ENCODE data around the gene AMFR. TPM values are rescaled to one million over a fixed set of nuclear protein-coding genes. Genes with fewer than 3 reads are reported as not detected.
A peak's percentile ranks its signal among the peaks of the same experiment; 100 is the strongest.

The AMFR gene
- total RNA-seq, 1 experiment from 2014 or later, result 25.6 TPM

GRCh38 chr16:56371660-56371937 lies 53.7 kb downstream of the AMFR start:
- Histone ChIP-seq H4K91ac (ENCODE audit: insufficient read length, low read depth, low read length) (peak overlapping the region; percentile 57), H2AK5ac (ENCODE audit: insufficient read length, low read length) (no peak overlapping the region), H3K79me1 (ENCODE audit: insufficient read depth, low read depth, low read length, poor library complexity, severe bottlenecking) (no peaks in the 10 kb centered on the region), H3K23ac (ENCODE audit: insufficient read length, low read depth, low read length) (no peak overlapping the region), H3K9me3 (ENCODE audit: control insufficient read depth, low read depth, low read length) (no peaks in the 10 kb centered on the region), H3K79me2 (ENCODE audit: insufficient read depth, low read length) (no peaks in the 10 kb centered on the region), H2BK12ac (ENCODE audit: insufficient read length, low read depth, low read length) (no peak overlapping the region), H2AFZ (ENCODE audit: low read length) (no peak overlapping the region), H2BK15ac (ENCODE audit: low read depth, low read length) (no peak overlapping the region), H3K9ac (ENCODE audit: extremely low read depth, insufficient read length, low read length) (no peak overlapping the region), H2BK20ac (ENCODE audit: low read depth, low read length, poor library complexity, severe bottlenecking) (no peak overlapping the region), H3K27me3 (ENCODE audit: insufficient read depth, low read length) (no peaks in the 10 kb centered on the region), H3K27ac (ENCODE audit: insufficient read length, low read depth, low read length) (no peak overlapping the region), H4K20me1 (ENCODE audit: control insufficient read depth, insufficient read depth, insufficient read length) (no peaks in the 10 kb centered on the region), H3T11ph (ENCODE audit: low read length) (no peak overlapping the region), H3K14ac (ENCODE audit: insufficient read depth, low read length) (no peak overlapping the region), H3K23me2 (ENCODE audit: insufficient read length, low read depth, low read length, poor library complexity, severe bottlenecking) (no peaks in the 10 kb centered on the region), H3K4me2 (ENCODE audit: insufficient read depth, insufficient read length, low read length) (no peak overlapping the region), H4K8ac (replicated peaks; ENCODE audit: insufficient read length, low read depth, low read length) (no peak overlapping the region), H4K5ac (ENCODE audit: insufficient read length, low read depth, low read length) (no peak overlapping the region), H3K4me1 (ENCODE audit: insufficient read depth, low read length) (no peaks in the 10 kb centered on the region), H3K18ac (ENCODE audit: insufficient read length, low read depth, low read length) (no peak overlapping the region), H2BK5ac (ENCODE audit: insufficient read length, low read length) (no peak overlapping the region), H3K4ac (ENCODE audit: low read depth, low read length) (no peak overlapping the region), H3K56ac (ENCODE audit: insufficient read length, low read depth, low read length) (no peak overlapping the region), H2BK120ac (ENCODE audit: low read depth, low read length, poor library complexity, severe bottlenecking) (no peak overlapping the region)
- no CpG with 5 or more reads among the region's 1 CpG for WGBS (ENCODE audit: extremely low coverage, insufficient read length, low lambda C conversion rate)
- no peak overlapping the region for H3K4me3 Mint-ChIP-seq
- no peak for DNase-seq
- H3K27ac Mint-ChIP-seq, result no peak overlapping the region
- H3K36me3 Mint-ChIP-seq (ENCODE audit: insufficient read depth in 1 of 3, low read depth in 3 of 3), result peaks cover 5 to 11% (median 9%) of the 10 kb centered on the region in 3 experiments; a peak in 5 of 7 replicates
- H3K27me3 Mint-ChIP-seq (ENCODE audit: low read depth), result no peaks in the 10 kb centered on the region
- TF ChIP-seq, protein P1, sequence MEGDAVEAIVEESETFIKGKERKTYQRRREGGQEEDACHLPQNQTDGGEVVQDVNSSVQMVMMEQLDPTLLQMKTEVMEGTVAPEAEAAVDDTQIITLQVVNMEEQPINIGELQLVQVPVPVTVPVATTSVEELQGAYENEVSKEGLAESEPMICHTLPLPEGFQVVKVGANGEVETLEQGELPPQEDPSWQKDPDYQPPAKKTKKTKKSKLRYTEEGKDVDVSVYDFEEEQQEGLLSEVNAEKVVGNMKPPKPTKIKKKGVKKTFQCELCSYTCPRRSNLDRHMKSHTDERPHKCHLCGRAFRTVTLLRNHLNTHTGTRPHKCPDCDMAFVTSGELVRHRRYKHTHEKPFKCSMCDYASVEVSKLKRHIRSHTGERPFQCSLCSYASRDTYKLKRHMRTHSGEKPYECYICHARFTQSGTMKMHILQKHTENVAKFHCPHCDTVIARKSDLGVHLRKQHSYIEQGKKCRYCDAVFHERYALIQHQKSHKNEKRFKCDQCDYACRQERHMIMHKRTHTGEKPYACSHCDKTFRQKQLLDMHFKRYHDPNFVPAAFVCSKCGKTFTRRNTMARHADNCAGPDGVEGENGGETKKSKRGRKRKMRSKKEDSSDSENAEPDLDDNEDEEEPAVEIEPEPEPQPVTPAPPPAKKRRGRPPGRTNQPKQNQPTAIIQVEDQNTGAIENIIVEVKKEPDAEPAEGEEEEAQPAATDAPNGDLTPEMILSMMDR (conservative IDR thresholded peaks at IDR 0.05), result no peak
- peaks cover 3 to 7% of the 10 kb centered on the region in 2 experiments for H3K4me1 Mint-ChIP-seq
- H3K9me3 Mint-ChIP-seq, result no peaks in the 10 kb centered on the region
